ENCODE measurements around the gene PRPF18.

The PRPF18 gene

GRCh38 chr10:13673156-13673555 lies 86.4 kb downstream of the PRPF18 start:
- no peak for TF ChIP-seq POLR2A (IDR thresholded peaks at IDR 0.05; ENCODE audit: low read depth, low read length)
- FAIRE-seq (no peak), DNase-seq (ENCODE audit: insufficient read length, low spot score) (no peak)

DNA sequence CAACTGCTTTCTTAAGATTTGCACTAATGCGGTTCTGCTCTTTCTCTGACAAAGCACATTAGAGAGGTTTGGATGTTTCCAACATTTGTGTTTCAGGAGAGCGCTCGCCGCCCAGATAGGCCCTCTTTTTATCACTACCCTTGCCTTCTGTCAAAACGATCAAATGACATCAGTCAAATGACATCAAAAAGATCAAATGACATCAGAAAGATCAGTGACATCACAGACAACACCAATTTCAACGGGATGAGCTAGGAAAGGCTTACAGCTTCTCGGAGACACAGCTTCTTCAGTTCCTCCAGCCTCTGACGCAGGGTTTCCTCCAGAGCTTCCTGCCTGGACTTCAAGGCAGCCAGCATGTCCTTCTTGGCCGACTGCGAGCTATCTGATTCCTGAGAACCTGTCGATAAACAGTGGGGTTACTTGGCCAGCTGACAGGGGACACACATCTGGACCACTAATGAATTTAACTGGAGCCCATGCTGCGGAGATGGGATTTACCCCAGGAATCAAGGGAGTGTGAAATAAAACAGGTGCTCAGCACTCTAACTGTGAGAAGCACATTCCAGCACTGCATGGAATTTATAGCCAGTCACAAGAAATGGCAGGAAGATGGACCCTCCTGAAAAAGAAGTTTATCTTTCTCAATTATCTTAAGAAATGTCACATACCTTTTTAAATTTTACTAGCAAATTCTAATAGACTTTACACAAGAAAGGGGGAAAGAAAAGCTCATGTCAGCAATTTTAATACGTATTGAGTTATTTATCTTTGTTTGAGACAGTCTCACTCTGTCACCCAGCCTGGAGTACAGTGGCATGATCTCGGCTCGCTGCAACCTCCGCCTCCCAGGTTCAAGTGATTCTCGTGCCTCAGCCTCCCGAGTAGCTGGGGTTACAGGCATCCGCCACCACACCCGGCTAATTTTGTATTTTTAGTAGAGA lies 88.2 kb downstream of the PRPF18 start:
- TF ChIP-seq POLR2A (IDR thresholded peaks at IDR 0.05; ENCODE audit: low read depth, low read length) = no peak
- DNase-seq (ENCODE audit: insufficient read length, low spot score) = no peak
- no peak for FAIRE-seq

GRCh38 chr10:13678101-13678843 lies 91.5 kb downstream of the PRPF18 start:
- no peak for DNase-seq (ENCODE audit: insufficient read length, low spot score)
- no peak for TF ChIP-seq POLR2A (IDR thresholded peaks at IDR 0.05; ENCODE audit: low read depth, low read length)
- no peak for FAIRE-seq
